ENCODE measurements around the gene PADI4. TPM values are rescaled to one million over a fixed set of nuclear protein-coding genes. Genes with fewer than 3 reads are reported as not detected.

Gene PADI4
- total and polyA plus RNA-seq, 4 experiments from 2014 or later = 0.08 to 0.14 TPM; not detected in 2

GRCh38 chr1:17265162-17265561, 42.8 kb upstream of the PADI4 start:
- ChIA-PET POLR2A (ENCODE audit: partially characterized antibody) (no interaction called here), CTCF (ENCODE audit: partially characterized antibody) (no interaction called here)
- no peak for DNase-seq
- no peak overlapping the region for H3K27ac Mint-ChIP-seq
- H3K27me3 ChIP-seq (ENCODE audit: insufficient read depth, low read length) = no peaks in the 10 kb centered on the region
- no peaks in the 10 kb centered on the region for H3K4me1 Mint-ChIP-seq
- intact Hi-C loops (cut with micrococcal nuclease) = no loop called here
- H3K27ac ChIP-seq (ENCODE audit: low read depth, low read length) = no peak overlapping the region
- no peaks in the 10 kb centered on the region for H3K9me3 ChIP-seq (ENCODE audit: control insufficient read depth in 1 of 2, low read length in 2 of 2)
- peaks cover 0 to 3% (median 0%) of the 10 kb centered on the region in 8 donors for H3K9me3 Mint-ChIP-seq
- peaks cover 0 to 4% of the 10 kb centered on the region in 2 donors for H3K27me3 Mint-ChIP-seq
- H3K36me3 ChIP-seq (ENCODE audit: insufficient read depth, low read length) = no peaks in the 10 kb centered on the region
- no peaks in the 10 kb centered on the region for H3K36me3 Mint-ChIP-seq
- no peak overlapping the region for H3K4me3 ChIP-seq (ENCODE audit: low read length in 2 of 2)
- no peaks in the 10 kb centered on the region for H3K4me1 ChIP-seq (ENCODE audit: insufficient read depth, low read length)
- H3K4me3 Mint-ChIP-seq = no peak overlapping the region

GRCh38 chr1:17265950-17266349, 42.0 kb upstream of the PADI4 start:
- Mint-ChIP-seq H3K27ac (no peak overlapping the region), H3K4me3 (no peak overlapping the region), H3K36me3 (no peaks in the 10 kb centered on the region), H3K27me3 (peaks cover 0 to 4% of the 10 kb centered on the region in 2 donors), H3K9me3 (peaks cover 0 to 3% (median 0%) of the 10 kb centered on the region in 8 donors), H3K4me1 (no peaks in the 10 kb centered on the region)
- intact Hi-C loops (cut with micrococcal nuclease) = no loop called here
- POLR2A ChIA-PET (ENCODE audit: partially characterized antibody) = no interaction called here
- no peaks in the 10 kb centered on the region for H3K9me3 ChIP-seq (ENCODE audit: control insufficient read depth in 1 of 2, low read length in 2 of 2)
- no peaks in the 10 kb centered on the region for H3K4me1 ChIP-seq (ENCODE audit: insufficient read depth, low read length)
- CTCF ChIA-PET (ENCODE audit: partially characterized antibody) = no interaction called here
- H3K27me3 ChIP-seq (ENCODE audit: insufficient read depth, low read length) = no peaks in the 10 kb centered on the region
- no peak overlapping the region for H3K4me3 ChIP-seq (ENCODE audit: low read length in 2 of 2)
- H3K27ac ChIP-seq (ENCODE audit: low read depth, low read length) = no peak overlapping the region
- no peaks in the 10 kb centered on the region for H3K36me3 ChIP-seq (ENCODE audit: insufficient read depth, low read length)
- no peak for DNase-seq

- no peak overlapping the region for H3K27ac Mint-ChIP-seq
- intact Hi-C loops (cut with micrococcal nuclease) = no loop called here
- no peaks in the 10 kb centered on the region for H3K9me3 ChIP-seq (ENCODE audit: control insufficient read depth in 1 of 2, low read length in 2 of 2)
- no peak for DNase-seq
- H3K9me3 Mint-ChIP-seq = no peaks in the 10 kb centered on the region
- peaks cover 0 to 9% of the 10 kb centered on the region in 2 donors for H3K27me3 Mint-ChIP-seq
- H3K4me1 Mint-ChIP-seq = no peaks in the 10 kb centered on the region
- no peaks in the 10 kb centered on the region for H3K36me3 ChIP-seq (ENCODE audit: insufficient read depth, low read length)
- no peaks in the 10 kb centered on the region for H3K4me1 ChIP-seq (ENCODE audit: insufficient read depth, low read length)
- H3K27ac ChIP-seq (ENCODE audit: low read depth, low read length) = no peak overlapping the region
- H3K4me3 Mint-ChIP-seq = no peak overlapping the region
- ChIA-PET CTCF (ENCODE audit: partially characterized antibody) (interaction anchor here (0.6 kb wide), 1 partner anchor 67 kb away, joined by 3 read pairs; no protein-coding TSS in a partner anchor), POLR2A (ENCODE audit: partially characterized antibody) (no interaction called here)
- H3K4me3 ChIP-seq (ENCODE audit: low read length in 2 of 2) = no peak overlapping the region
- H3K36me3 Mint-ChIP-seq = no peaks in the 10 kb centered on the region
- H3K27me3 ChIP-seq (ENCODE audit: insufficient read depth, low read length) = no peaks in the 10 kb centered on the region
Measured at GRCh38 chr1:17270891-17271765, 36.9 kb upstream of the PADI4 start.

GRCh38 chr1:17272066-17272465, 35.9 kb upstream of the PADI4 start:
- POLR2A ChIA-PET (ENCODE audit: partially characterized antibody) = no interaction called here
- Histone ChIP-seq H3K4me3 (ENCODE audit: low read length in 2 of 2) (no peak overlapping the region), H3K27me3 (ENCODE audit: insufficient read depth, low read length) (no peaks in the 10 kb centered on the region), H3K9me3 (ENCODE audit: control insufficient read depth in 1 of 2, low read length in 2 of 2) (no peaks in the 10 kb centered on the region), H3K4me1 (ENCODE audit: insufficient read depth, low read length) (no peaks in the 10 kb centered on the region), H3K27ac (ENCODE audit: low read depth, low read length) (no peak overlapping the region), H3K36me3 (ENCODE audit: insufficient read depth, low read length) (no peaks in the 10 kb centered on the region)
- intact Hi-C loops (cut with micrococcal nuclease) = no loop called here
- H3K4me3 Mint-ChIP-seq = no peak overlapping the region
- CTCF ChIA-PET (ENCODE audit: partially characterized antibody) = no interaction called here
- no peaks in the 10 kb centered on the region for H3K36me3 Mint-ChIP-seq
- H3K4me1 Mint-ChIP-seq = no peaks in the 10 kb centered on the region
- DNase-seq = no peak
- peaks cover 0 to 9% of the 10 kb centered on the region in 2 donors for H3K27me3 Mint-ChIP-seq
- peak overlapping the region in 1 of 7 donors; percentile 25 for H3K27ac Mint-ChIP-seq
- no peaks in the 10 kb centered on the region for H3K9me3 Mint-ChIP-seq

GRCh38 chr1:17272646-17273045, 35.4 kb upstream of the PADI4 start:
- Histone ChIP-seq H3K4me3 (ENCODE audit: low read length in 2 of 2) (no peak overlapping the region), H3K27ac (ENCODE audit: low read depth, low read length) (no peak overlapping the region), H3K9me3 (ENCODE audit: control insufficient read depth in 1 of 2, low read length in 2 of 2) (no peaks in the 10 kb centered on the region), H3K27me3 (ENCODE audit: insufficient read depth, low read length) (no peaks in the 10 kb centered on the region), H3K4me1 (ENCODE audit: insufficient read depth, low read length) (no peaks in the 10 kb centered on the region), H3K36me3 (ENCODE audit: insufficient read depth, low read length) (no peaks in the 10 kb centered on the region)
- Mint-ChIP-seq H3K27ac (no peak overlapping the region), H3K4me3 (no peak overlapping the region), H3K27me3 (peaks cover 3 to 9% of the 10 kb centered on the region in 2 donors), H3K36me3 (no peaks in the 10 kb centered on the region), H3K9me3 (no peaks in the 10 kb centered on the region), H3K4me1 (no peaks in the 10 kb centered on the region)
- POLR2A ChIA-PET (ENCODE audit: partially characterized antibody) = no interaction called here
- intact Hi-C loops (cut with micrococcal nuclease) = no loop called here
- CTCF ChIA-PET (ENCODE audit: partially characterized antibody) = no interaction called here
- DNase-seq = no peak

GRCh38 chr1:17273096-17273495, 34.9 kb upstream of the PADI4 start:
- H3K36me3 Mint-ChIP-seq = no peaks in the 10 kb centered on the region
- H3K9me3 ChIP-seq (ENCODE audit: control insufficient read depth in 1 of 2, low read length in 2 of 2) = no peaks in the 10 kb centered on the region
- no peaks in the 10 kb centered on the region for H3K4me1 Mint-ChIP-seq
- H3K4me3 ChIP-seq (ENCODE audit: low read length in 2 of 2) = no peak overlapping the region
- H3K4me1 ChIP-seq (ENCODE audit: insufficient read depth, low read length) = no peaks in the 10 kb centered on the region
- H3K4me3 Mint-ChIP-seq = no peak overlapping the region
- H3K9me3 Mint-ChIP-seq = no peaks in the 10 kb centered on the region
- H3K27ac ChIP-seq (ENCODE audit: low read depth, low read length) = no peak overlapping the region
- ChIA-PET POLR2A (ENCODE audit: partially characterized antibody) (no interaction called here), CTCF (ENCODE audit: partially characterized antibody) (interaction anchor here (1.3 kb wide), 1 partner anchor 11 kb away, joined by 3 read pairs; no protein-coding TSS in a partner anchor)
- intact Hi-C loops (cut with micrococcal nuclease) = no loop called here
- H3K27me3 Mint-ChIP-seq = peaks cover 3 to 9% of the 10 kb centered on the region in 2 donors
- no peaks in the 10 kb centered on the region for H3K27me3 ChIP-seq (ENCODE audit: insufficient read depth, low read length)
- no peak overlapping the region for H3K27ac Mint-ChIP-seq
- DNase-seq = no peak
- no peaks in the 10 kb centered on the region for H3K36me3 ChIP-seq (ENCODE audit: insufficient read depth, low read length)

- no peaks in the 10 kb centered on the region for H3K9me3 Mint-ChIP-seq
- H3K27ac ChIP-seq (ENCODE audit: low read depth, low read length) = no peak overlapping the region
- H3K4me3 ChIP-seq (ENCODE audit: low read length in 2 of 2) = no peak overlapping the region
- H3K36me3 ChIP-seq (ENCODE audit: insufficient read depth, low read length) = no peaks in the 10 kb centered on the region
- H3K27me3 Mint-ChIP-seq = peaks cover 6 to 13% of the 10 kb centered on the region in 2 donors
- no peaks in the 10 kb centered on the region for H3K36me3 Mint-ChIP-seq
- H3K4me1 ChIP-seq (ENCODE audit: insufficient read depth, low read length) = no peaks in the 10 kb centered on the region
- H3K9me3 ChIP-seq (ENCODE audit: control insufficient read depth in 1 of 2, low read length in 2 of 2) = no peaks in the 10 kb centered on the region
- no peak overlapping the region for H3K27ac Mint-ChIP-seq
- CTCF ChIA-PET (ENCODE audit: partially characterized antibody) = interaction anchor here (1.3 kb wide), 1 partner anchor 10 kb away, joined by 3 read pairs; no protein-coding TSS in a partner anchor
- intact Hi-C loops (cut with micrococcal nuclease) = no loop called here
- H3K4me1 Mint-ChIP-seq = no peaks in the 10 kb centered on the region
- POLR2A ChIA-PET (ENCODE audit: partially characterized antibody) = no interaction called here
- peak in 1 of 5 donors; percentile 4 for DNase-seq
- no peaks in the 10 kb centered on the region for H3K27me3 ChIP-seq (ENCODE audit: insufficient read depth, low read length)
- H3K4me3 Mint-ChIP-seq = peak overlapping the region in 1 of 8 donors; percentile 45
Measured at GRCh38 chr1:17274186-17275170, 33.5 kb upstream of the PADI4 start.
